Adrenal gland (tissue), 12 donors: ENCODE results near the gene GMFB. TPM values are rescaled to one million over a fixed set of nuclear protein-coding genes. Genes with fewer than 3 reads are reported as not detected.

ENCODE experiments used
- DNase-seq, 7 donors: peaks; one replicate each; pipeline ENCODE4 v3.0.0-alpha.2; 2019 to 2020
- H3K27ac ChIP-seq, 5 donors: fragments of 200-600 bp; sonication (generic) in 4 of 5; 1 replicate in 3 of 5; 2 replicates in 2 of 5; pipeline versions ENCODE4 v1.5.1 to v1.8.0; 2016 to 2020; ENCODE audit warnings: mild to moderate bottlenecking in 1 of 5
- H3K27me3 ChIP-seq: fragments of 200-600 bp; 2 replicates; pipeline ENCODE4 v1.8.0; 2021
- H3K36me3 ChIP-seq, 2 donors: fragments of 200-600 bp; replicated peaks in 1 of 2; 1 replicate in 1 of 2; 2 replicates in 1 of 2; pipeline versions ENCODE4 v1.5.1 to v1.8.0; 2018 to 2022
- H3K4me1 ChIP-seq, 2 donors: fragments of 200-600 bp; replicated peaks in 1 of 2; 1 replicate in 1 of 2; 2 replicates in 1 of 2; pipeline versions ENCODE4 v1.5.1 to v1.8.0; 2018 to 2021
- H3K4me3 ChIP-seq, 4 donors: fragments of 200-600 bp; sonication (generic) in 3 of 4; one replicate each; pipeline ENCODE4 v1.5.1; 2016 to 2018
- H3K9me3 ChIP-seq, 3 donors: fragments of 200-600 bp; sonication (generic) in 1 of 3; replicated peaks in 1 of 3; 1 replicate in 2 of 3; 2 replicates in 1 of 3; pipeline versions ENCODE4 v1.5.1 to v1.8.0; 2016 to 2021
- CTCF ChIP-seq, 6 experiments: fragments of 450-650 bp in 4 of 6; fragments of 200-600 bp in 2 of 6; sonication (generic) in 1 of 6; IDR thresholded peaks; 1 replicate in 5 of 6; 2 replicates in 1 of 6; pipeline versions ENCODE4 v1.5.1 to v1.8.0; 2016 to 2021; ENCODE audit warnings: antibody characterized with exemption in 6 of 6, mild to moderate bottlenecking in 2 of 6, moderate library complexity in 1 of 6
- POLR2A ChIP-seq, 2 donors: fragments of 450-650 bp; IDR thresholded peaks; one replicate each; pipeline ENCODE4 v1.6.1; 2017; ENCODE audit warnings: antibody characterized with exemption in 2 of 2, mild to moderate bottlenecking in 2 of 2, moderate library complexity in 1 of 2
- WGBS, 4 donors: extraction: QIAGEN DNeasy Blood & Tissue Kit in 2 of 4; methylation state at CpG; one replicate each; pipeline versions ENCODE4 v1.1.5 to v1.1.7; 2013 to 2017; 5-methylcytosine and 5-hydroxymethylcytosine counted together
- intact Hi-C, 2 donors: fragments of 100-400 bp; cut with DNase I; formaldehyde crosslinking; loops; one replicate each; pipeline versions ENCODE4 v1.14.1 to v1.15.0; 2022 to 2023
- polyA plus RNA-seq, 3 donors: library from polyadenylated mRNA; stranded (reverse); fragments of 200-250 nt in 2 of 3; fragments of 350-450 nt in 1 of 3; fragmentation: Illumina TruSeq in 1 of 3; extraction: RNeasy Lipid Tissue Mini Kit (QIAGEN cat#74804) in 1 of 3; gene quantifications; one replicate each; pipeline ENCODE4 v1.2.3, GENCODE V29; 2013 to 2014
- total RNA-seq, 9 donors: library from RNA; depleted of rRNA in 4 of 9; stranded (reverse); fragments of >200 nt in 4 of 9; fragments of 120-200 nt in 1 of 9; fragmentation: NEBNext Ultra II Directional in 1 of 9; extraction: Animal tissue kit (Norgen Biotek cat#: 25700) in 1 of 9; gene quantifications; one replicate each; pipeline versions ENCODE4 v1.1.0 to v1.2.4, GENCODE V29; 2013 to 2023
- donor health status: healthy with polysubstance abuse.
- donor health status: Bipolar disorder and iron deficiency.
- donor health status: DM: yes; HTN: yes; CAD: no.
- donor health status: DM: no; HTN: no; CAD: no.
- donor health status: DM: no; HTN: no; CAD: no.
- donor health status: DM: yes; HTN: yes; CAD: no.

GMFB gene
- total and polyA plus RNA-seq, 12 donors = 8.2 to 66.3 (median 45.5) TPM

GRCh38 chr14:54515670-54516069 is 26.9 kb upstream of the GMFB start:
- H3K27me3 ChIP-seq = no peaks in the 10 kb centered on the region
- no peak overlapping the region for H3K4me3 ChIP-seq
- H3K9me3 ChIP-seq = peaks cover 0 to 10% (median 6%) of the 10 kb centered on the region in 3 donors
- peaks cover 8 to 32% of the 10 kb centered on the region in 2 donors for H3K4me1 ChIP-seq
- H3K27ac ChIP-seq = no peak overlapping the region
- TF ChIP-seq CTCF (IDR thresholded peaks at IDR 0.05) (no peak), POLR2A (IDR thresholded peaks at IDR 0.05) (no peak)
- DNase-seq = no peak
- no peaks in the 10 kb centered on the region for H3K36me3 ChIP-seq
- WGBS, 4 donors = 84 to 95% (median 89%) methylated on average over 1 of the region's 1 CpG
- intact Hi-C loops = no loop called here

- no peak for TF ChIP-seq CTCF (IDR thresholded peaks at IDR 0.05)
- no peak for TF ChIP-seq POLR2A (IDR thresholded peaks at IDR 0.05)
- DNase-seq = no peak
- Histone ChIP-seq H3K36me3 (no peaks in the 10 kb centered on the region), H3K4me1 (peaks cover 13 to 35% of the 10 kb centered on the region in 2 donors), H3K9me3 (peaks cover 0 to 10% (median 6%) of the 10 kb centered on the region in 3 donors), H3K27ac (no peak overlapping the region), H3K27me3 (no peaks in the 10 kb centered on the region), H3K4me3 (no peak overlapping the region)
- intact Hi-C loops = no loop called here
- WGBS, 4 donors = 58 to 67% (median 61%) methylated on average over 1 of the region's 1 CpG
Measured at GRCh38 chr14:54512393-54512792, 23.6 kb upstream of the GMFB start.

DNA sequence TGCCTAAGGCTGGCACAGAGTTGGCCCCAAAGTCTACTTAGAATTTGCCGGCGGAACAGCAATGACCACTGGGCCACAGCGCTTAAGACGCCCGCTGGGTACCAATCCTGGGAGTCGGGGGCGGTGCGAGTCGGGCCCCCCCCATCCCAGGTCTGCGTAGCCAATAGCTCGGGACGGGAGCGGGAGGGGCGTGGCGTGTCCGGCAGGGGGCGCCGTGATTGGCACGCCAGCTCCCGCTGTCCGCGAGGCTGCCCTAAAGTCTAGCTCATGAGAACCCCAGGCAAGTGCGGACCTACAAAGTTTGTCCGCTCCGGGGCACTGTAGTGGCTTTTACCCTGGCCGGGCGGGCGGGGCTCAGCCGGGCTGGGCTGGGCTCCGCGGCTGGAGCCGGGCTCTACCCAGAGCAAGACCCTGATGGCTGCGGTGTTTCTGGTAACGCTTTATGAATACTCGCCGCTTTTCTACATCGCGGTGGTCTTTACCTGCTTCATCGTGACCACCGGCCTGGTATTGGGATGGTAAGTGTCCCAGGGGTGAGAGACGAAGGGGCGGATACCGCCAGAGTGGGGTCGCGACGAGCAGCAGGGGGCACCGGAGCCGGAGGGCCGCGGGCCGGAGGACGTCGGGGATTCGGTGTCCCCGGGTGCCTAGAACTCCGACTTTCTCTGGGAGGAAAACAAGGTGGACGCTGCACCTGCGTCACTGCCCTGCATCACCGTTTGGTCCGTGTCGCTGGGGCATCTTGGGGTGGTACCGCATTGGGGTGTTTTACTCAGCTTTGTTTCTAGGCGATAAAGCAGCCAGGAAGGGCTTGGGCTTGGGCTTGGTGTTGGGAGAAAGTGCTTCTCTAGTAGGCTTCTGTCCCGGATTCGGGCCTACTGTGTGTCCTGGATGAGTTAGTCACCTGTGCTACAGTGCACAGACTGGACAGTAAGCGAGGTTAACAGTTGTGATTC is 21.0 kb upstream of the GMFB start, which contains the start of gene CGRRF1:
Gene CGRRF1 (plus strand): TSS at position 361 of the 956 bp plus-strand sequence. CDS start 54 bp downstream, at position 415.
- peak within 1 kb of the TSS; percentile 54 to 88 (median 84) for H3K4me3 ChIP-seq
- 0 to 2% (median 0%) methylated on average over 20 to 66 of the region's 66 CpGs for WGBS, 4 donors
- H3K27me3 ChIP-seq = no peaks in the 10 kb centered on the region
- H3K36me3 ChIP-seq = no peaks in the 10 kb centered on the region
- TF ChIP-seq CTCF (IDR thresholded peaks at IDR 0.05) (peak; percentile 26 to 93 (median 64)), POLR2A (IDR thresholded peaks at IDR 0.05) (peak; percentile 69 to 83)
- H3K4me1 ChIP-seq = peaks cover 13 to 29% of the 10 kb centered on the region in 2 donors
- peak; percentile 98 to 99 (median 99) for DNase-seq
- H3K9me3 ChIP-seq = no peaks in the 10 kb centered on the region
- peak within 1 kb of the TSS in 3 of 5 donors; percentile 87 to 91 (median 88) for H3K27ac ChIP-seq
- intact Hi-C loops = no loop called here

GRCh38 chr14:54503486-54503885 is 14.7 kb upstream of the GMFB start:
- 46 to 67% (median 54%) methylated on average over 3 of the region's 3 CpGs for WGBS, 4 donors
- intact Hi-C loops = no loop called here
- Histone ChIP-seq H3K27me3 (no peaks in the 10 kb centered on the region), H3K36me3 (no peaks in the 10 kb centered on the region), H3K4me3 (no peak overlapping the region), H3K4me1 (no peaks in the 10 kb centered on the region), H3K27ac (no peak overlapping the region), H3K9me3 (no peaks in the 10 kb centered on the region)
- TF ChIP-seq POLR2A (IDR thresholded peaks at IDR 0.05) = no peak
- peak in 4 of 6 experiments; percentile 23 to 37 (median 28) for TF ChIP-seq CTCF (IDR thresholded peaks at IDR 0.05)
- DNase-seq = peak in 1 of 7 donors; percentile 29
